HG02623 (cell line): ENCODE data around the gene SMAD3.
"Not testable (repeated sequence)": the region's sequence is repeated elsewhere in the genome, so short reads cannot be mapped to it uniquely, and the experiment has no call there.

ENCODE experiments used
- ATAC-seq: cut with Tn5 transposase; IDR thresholded peaks from one replicate; pipeline ENCODE4 v1.9.1; 2021; ENCODE audit warnings: moderate library complexity; ENCODE audit not compliant: unreplicated experiment

The SMAD3 gene

DNA sequence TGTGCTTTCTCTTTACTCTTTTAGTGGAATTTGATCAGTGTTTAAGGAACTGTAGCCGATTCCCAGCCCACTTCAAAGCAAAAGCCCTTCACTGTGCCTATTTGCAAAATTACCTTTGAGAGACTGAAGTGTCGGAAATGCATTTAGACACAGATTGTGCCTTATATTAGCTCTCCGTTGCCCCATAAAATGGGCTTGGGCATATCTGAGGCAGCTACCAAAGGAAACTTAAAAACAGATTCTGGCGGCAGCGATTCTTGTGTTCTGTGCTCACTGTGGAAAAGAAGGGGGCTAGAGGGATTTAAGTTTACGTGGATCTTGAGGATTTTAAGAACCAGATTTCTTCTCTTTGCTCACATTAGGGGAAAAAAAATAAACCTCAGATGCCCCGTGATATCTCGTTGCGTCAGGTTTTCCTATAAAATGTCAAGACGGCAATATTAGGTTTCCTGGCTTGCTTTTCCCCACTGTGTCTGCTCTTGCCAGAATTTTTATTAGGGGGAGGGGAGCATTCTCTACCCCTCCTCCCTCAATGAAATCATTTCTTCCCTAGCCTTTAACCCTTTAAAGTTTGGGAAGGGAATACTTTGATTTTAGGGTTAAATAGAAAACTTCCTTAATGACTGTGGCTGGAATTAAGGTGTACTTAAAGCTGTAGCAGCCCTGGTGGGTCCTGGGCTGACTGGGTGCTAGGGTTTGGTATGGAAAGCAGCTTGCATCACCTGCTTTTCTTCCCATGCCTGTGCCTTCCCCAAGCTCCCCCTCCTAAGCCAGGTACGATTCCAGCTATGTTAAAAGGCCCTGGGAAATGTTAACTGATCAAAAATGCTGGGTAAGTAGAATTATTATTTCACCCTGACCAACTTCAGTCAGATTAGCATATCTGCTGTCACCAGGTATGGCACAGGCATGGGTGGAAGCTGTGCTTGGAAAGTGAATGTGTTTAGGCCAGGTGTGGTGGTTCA lies 73.8 kb downstream of the SMAD3 start:
- ATAC-seq: no peak

DNA sequence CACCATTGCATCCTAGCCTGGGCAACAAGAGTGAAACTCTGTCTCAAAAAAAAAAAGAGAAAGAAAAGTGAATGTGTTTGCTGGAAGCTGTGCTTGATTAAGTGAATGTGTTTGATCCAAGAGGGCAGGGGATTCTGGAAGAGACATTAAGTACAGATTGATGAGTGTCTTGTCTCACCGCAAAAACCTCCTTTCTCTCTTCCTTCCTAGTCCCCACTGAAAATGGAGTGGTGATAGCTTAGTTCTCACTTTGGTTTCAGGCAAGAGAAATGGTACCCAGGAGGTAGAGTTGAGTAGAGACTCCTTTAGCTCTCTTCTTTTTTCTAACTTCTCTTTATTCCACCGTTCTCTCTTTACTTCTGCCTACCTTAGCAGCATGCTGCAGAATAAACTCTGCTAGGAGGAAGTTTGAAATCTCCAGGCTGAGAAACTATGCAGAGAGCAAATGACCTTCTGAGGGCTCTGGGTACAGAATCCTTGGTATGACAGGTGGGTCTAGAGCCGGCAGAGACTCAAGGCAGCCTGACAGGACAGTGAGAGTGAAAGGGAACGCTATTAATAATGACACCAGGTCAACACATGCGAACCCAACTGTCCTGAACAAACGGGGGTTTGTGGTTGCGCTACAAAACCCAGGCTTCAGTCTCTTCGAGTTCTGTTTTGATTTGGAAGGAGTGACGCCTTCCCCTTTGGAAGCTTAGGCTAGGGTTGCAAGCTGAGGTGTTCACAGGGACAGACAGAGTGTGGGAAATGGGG lies 74.9 kb downstream of the SMAD3 start:
- ATAC-seq: no peak

DNA sequence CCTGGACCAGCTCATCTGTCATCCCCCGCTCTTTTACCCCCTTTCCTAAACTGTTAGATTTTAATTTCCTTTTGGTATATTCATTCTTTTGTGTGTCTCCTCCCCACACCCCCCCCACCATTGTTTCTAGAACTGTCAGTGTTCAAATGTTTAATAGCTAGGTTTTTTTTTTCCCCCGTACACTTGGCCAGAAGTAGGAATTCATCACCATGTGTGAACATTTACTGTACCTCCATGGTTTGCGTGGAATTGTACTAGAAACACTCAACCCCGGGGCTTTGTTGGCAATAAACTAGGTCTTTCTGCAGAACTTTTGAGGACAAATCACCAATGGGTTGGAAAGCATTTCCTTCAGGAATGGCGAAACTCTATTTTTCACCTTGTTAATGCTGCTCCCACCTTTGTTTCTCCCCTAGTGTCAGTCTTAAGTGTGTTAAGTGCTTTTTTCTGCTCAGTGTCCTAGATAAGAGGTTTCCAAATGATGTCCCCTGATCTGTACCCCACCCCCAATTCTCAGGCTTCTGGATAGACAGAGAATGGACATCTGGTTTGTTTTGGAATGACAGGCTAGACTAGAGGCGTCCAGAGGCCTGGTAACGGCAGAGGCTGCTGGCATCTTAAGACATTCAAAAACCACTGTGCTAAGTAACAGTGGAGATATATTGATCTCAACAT lies 76.8 kb downstream of the SMAD3 start:
- ATAC-seq: no peak

DNA sequence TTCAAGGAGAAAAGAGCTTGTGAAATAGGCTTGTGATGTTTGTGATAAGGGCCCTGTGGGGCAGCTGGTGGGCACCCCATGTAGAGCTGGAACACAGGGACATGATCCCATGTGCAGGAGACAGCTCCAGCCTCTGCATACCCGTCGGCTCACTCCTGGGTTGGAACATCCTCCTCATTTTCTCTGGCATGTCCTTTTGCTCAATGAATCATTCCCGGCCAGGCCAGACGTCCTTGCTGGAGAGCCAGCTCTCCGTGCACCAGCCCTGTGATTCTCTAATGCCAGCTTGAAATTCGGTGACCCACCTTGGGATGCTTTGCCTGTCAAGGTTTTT lies 77.3 kb downstream of the SMAD3 start:
- ATAC-seq: no peak

DNA sequence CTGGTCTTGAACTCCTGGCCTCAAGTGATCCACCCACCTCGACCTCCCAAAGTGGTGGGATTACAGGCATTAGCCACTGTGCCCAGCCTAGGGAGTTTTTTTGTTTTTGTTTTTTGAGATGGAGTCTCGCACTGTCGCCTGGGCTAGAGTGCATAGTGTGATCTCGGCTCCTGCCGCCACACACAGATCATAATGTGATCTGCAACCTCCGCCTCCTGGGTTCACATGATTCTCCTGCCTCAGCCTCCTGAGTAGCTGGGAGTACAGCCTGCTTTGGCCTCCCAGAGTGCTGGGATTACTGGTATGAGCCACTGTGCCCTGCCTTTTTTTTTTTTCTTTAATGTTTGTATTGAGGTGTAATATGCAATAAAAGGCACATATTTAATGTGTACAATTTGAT lies 78.2 kb downstream of the SMAD3 start:
- no peak for ATAC-seq

DNA sequence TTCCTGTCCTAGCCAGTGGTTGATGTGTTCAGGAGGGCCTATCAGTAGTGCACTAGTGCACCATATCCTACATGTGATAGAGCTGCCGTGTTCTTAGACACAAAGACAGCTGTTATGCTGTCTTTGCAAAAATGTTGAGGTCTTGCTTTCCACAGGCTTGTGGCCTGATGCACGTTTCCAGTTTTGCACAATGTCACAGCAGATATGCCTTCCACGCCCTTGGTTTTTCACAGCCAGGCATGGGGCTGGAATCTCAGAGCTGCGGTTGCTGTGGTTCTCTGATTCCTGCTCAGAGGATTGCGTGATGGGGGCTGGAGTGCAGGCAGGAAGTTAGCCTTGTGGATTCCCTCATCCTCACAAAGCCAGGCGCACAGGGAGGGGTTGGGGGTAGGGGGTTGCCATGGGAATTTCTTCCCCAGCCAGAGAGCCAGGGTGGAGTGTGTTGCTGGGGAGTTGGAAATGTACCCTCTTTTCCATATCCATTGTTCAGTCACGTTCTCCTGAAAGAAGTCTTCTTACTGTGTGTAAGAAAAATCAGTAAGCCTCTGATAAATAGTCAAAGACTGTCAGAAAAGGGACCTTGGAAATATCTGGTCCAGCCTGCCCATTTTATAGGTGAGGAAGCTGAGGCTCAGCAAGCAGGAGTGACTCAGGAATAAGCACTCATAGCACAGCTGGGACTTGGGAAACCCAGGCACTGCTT lies 79.4 kb downstream of the SMAD3 start:
- ATAC-seq: no peak

DNA sequence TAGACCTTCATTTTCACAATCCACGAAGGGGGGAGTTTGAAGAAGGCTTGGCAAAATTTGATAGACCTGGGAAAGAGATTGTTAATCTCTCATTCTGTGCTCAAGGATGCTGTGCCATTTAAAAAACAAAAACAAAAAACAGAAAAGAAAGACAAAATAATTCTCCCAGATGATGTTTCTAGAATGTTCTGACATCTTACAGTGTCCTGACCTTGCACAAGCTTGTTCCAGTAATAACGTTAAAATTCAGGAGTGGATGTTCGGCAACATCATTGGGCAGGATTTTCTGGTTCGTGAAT lies 79.9 kb downstream of the SMAD3 start:
- ATAC-seq: no peak

DNA sequence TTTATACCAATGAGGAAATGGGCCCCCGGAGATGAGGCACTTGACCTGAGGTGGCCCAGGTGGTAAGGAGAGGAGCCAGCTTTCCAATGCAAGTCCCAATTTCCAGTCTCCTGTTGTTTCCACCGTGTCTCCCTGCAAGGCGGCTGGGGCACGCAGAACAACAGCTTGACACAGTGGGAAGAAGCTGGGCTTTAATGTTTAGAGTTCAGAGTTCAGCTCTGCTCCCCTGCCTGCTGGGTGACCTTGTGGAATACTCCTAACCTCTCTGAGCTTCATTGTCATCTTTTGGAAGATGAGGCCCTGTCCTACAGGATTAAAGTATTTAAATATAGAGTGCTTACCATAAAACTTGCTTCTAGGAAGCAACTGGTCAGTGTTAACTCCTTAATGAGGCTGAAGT lies 80.3 kb downstream of the SMAD3 start:
- no peak for ATAC-seq

DNA sequence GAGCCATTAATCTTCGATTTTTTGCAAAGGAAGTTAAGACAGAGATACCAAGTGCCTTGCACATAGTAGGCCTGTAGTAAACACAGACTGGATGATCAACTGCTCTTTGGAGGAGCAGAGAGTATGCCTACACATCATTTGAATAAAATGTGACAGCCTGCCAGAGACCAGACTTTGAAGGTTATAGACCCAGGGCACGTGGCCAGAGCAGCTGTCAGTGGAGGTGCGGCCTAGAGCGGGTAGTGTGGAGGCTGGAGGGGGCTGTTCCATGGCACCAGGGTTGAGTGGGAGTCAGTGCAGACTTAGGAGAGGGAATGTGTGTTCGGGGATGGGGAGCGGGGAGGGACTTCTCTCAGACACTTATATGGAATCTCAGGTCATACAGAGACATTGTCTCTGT lies 80.8 kb downstream of the SMAD3 start:
- ATAC-seq: no peak

DNA sequence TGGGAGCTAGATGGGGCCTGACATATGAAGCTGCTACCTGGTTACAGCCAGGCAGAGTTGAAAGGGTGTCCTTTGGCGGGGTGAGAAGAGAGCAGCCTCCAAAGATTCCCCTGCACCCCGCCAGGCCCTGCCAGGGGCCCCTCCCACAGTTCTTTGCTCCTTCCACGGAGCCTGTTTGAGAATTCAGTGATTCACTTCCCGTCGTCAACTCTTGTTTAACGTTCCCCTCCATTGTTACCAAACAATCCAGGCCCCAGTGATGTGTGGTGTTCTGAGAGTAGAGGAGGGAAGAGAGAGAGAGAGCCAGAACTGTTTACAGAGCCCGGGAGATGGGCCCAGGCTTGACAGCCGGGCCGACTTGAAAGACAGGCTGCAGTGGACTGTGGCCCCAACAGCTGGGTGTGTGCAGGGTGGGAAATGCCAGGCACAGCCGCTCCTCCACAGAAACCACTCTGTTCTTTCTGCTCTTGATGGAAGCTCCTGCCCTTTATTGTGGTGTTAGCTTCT lies 81.5 kb downstream of the SMAD3 start:
- ATAC-seq: no peak

DNA sequence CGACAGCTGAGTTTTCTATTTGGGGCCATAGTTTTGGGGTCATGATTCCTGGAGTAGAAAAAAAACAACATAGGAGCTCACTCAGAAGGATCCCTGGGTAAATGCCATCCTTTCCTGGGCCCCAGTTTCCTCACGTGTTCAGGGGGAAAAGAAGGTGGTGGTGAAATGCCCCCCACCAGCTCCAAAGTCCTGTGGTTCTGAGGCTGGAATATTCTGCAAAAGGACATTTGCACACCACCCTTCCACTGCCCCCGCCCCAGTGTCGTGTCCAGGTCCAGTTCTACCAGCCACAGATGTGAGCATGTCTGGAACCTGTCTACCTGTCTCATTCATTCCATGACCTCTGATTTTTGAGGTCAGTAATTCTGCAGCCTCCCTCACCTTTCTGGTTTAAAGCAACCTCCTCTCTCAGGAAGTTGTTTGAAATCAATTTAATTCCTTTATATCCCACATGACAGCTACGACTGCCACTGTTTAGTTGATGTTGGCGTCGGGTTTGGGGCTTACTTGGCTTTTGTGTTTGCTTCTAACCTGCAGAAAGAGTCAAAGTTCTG lies 82.1 kb downstream of the SMAD3 start:
- ATAC-seq: no peak

DNA sequence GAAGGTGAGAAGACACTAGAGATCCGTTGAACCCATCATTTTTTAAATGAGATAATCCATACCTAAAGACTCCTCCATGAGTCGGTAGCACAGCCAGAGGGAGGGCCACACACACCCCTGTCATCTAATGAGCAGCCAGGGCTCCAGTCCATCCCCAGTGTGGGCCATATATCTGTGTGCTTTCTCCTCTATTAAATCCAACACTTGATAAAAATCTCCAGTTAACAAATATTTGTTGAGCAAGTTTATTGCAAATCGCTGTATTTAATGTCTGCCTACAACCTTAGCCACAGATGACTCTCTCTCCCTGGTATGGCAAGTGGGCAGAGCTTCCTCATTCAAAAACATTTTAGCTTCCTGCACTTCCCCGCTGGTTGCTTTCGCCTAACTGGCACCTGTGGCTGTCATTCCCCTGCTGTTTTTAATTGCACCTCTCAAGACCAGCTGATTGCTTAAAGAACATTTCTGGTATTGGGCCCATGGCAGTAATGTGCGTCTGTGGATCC lies 82.8 kb downstream of the SMAD3 start:
- ATAC-seq: no peak

DNA sequence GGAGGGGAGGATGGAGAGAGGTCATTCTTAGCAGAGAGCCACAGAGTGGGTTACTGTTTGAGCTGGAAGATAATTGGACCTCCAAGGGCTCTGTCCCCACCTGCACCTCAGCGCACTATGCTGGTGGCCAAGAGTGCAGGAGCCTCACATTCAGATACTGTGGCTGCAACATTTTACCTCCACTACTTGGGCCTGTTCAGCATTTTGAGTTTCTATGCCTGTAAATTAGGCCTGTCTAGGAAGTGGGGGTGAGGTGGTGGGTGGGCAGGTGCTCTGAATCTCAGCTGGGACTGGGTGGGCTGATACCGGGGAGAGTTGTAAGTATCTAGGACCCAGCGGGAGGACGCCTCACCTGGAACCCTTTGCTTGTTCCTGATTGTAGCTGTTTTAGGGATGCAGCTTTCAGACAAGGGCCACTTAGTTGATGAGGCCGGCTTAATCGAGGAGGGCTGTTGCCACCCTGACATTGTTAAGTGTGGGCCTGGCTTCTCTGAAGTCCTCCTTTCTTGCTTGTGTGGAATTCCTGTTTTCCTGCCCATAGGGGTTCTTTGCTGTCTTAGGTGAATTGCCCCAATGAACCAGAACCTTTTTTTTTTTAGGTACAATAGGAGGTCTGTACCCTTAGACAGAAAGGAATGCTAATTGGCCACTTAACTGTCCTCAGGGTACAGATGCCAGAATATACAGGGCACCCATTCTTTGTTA lies 83.8 kb downstream of the SMAD3 start:
- ATAC-seq: no peak

DNA sequence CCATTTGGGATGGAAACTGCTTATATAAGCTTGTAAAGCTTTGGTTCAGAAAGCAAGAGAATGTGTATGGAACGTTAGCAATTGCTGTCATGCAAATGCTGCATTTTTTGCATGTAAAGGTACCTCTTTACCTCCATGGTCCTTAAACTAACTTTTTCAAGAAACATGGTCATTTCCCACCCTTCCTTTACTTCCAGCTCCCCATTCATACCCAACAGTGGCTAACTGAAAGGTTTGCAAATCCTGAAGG lies 84.3 kb downstream of the SMAD3 start:
- ATAC-seq: no peak

DNA sequence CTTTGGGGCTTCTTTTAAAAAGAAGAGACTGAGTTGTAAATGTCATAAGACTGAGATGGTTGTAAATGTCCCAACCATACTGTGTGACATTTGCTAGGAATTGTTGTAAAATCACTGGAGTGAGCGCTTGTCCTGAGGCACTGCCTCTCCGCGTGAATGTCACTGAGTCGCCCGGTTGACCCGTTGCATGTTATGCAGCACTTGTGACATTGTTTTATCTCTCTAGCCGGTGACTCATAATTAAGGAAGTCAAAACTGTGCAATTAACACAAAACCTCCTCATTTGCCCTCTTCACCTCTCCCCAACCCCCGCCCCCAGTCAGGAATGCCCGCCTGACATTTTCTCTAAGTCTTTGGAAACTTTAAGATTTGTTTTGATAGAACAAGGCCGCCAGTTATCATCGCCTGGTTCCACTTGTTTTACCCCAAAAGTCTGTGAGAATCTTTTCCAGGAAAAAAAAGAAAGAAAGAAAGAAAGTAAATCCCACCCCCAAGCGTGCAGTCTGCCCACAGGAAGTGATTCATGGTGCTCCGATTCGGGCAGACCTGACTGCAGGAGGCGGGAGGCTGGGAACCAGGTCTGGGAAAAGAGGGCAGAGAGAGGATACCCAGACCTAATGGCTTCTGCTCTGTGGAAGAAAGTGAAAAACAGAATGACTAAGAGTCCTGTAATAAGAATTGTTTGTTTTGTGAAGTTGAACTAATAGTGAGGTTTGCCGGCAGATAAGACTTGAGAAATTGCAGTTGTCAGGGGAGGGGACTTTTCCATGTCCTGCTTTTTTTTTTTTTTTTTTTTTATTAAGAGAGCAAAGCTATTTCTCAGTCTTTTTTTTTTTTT lies 84.8 kb downstream of the SMAD3 start:
- ATAC-seq: no peak

DNA sequence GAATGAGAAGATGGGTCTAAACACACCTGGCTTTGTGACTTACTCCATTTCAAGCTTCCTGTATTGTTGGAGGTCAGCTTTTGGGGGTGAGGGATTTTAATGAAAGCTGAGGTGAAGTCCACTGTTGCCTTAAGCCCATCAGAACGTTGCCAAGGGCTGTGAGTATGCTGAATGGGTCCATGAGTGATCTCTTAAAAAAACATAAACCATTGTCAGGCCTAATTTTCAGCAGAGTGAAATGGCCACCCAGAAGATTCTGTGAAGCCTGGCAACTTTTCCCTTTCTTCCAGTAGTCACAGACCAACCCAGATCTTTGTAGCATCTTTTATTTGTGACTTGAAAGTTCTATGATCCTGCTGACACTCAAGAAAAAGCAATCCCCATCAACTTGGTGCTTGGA lies 87.0 kb downstream of the SMAD3 start:
- no peak for ATAC-seq

DNA sequence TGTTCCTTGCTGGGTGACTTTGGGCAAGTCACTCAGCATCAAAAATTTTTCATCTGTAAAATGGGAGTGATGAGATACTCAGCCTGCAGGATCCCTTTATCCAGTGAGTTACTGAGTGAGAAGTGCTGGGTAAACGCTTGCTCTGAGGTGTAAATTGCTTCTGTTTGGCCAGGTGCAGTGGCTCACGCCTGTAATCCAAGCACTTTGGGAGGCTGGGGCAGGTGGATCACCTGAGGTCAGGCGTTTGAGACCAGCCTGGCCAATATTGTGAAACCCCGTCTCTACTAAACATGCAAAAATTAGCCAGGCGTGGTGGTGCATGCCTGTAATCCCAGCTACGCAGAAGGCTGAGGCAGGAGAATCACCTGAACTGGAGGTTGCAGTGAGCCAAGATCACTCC lies 87.6 kb downstream of the SMAD3 start:
- ATAC-seq: not testable (repeated sequence)

DNA sequence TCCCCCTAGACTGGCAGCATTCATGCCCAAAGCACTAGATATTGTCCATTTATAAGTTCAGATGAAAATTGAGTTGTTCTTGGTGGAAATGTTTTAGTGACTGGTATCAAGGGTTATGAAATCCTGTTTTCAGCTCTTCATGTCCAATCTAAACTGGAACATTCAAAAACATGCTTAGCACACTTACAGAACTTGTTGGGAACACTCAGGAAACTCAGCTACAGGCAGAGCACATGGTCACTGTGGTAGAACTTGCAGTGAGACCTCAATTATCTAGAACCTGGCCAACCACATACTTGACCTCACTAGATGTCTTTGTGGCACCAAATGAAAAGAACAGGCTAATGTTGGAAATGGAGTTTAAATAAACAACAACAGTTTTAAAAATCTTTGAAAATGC lies 88.8 kb downstream of the SMAD3 start:
- ATAC-seq: no peak

DNA sequence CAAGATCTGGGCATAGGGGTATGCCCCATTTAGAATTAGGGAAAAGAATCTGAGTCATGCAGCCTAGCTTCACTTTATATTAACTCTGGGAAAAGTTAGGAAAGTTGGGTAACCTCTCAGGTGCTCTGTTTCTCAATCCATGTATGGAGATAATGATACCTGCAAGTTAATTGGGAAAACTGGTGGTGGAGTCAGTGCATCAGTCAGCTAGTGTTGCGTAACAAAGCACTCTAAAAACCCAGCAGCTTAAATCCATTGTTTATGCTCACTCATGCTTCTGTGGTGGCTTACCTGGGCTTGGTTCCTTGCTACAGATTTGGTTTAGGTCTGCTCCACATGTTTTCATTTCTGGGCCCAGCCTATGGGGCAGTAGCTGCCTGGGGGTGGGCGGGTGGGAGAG lies 91.0 kb downstream of the SMAD3 start:
- no peak for ATAC-seq
